ENCODE data around the gene CYSLTR2.

DNA sequence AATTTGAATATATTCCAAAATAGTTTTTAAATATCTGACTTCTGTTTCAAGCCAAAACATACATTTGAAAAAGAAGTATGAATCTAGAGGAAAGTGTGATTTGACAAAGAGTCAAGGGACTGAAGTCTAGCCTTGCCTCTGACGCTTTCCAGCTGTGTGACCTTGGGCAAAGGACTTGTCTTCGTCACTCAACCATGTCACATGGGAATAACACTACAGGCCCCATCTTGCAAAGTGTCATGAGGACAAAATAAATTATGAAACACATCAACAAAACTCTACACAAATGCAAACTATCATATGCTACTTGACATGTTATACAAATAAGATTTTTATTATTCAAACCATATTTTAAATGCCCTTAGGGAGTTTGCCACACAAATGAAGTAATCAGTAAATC lies 73.0 kb downstream of the CYSLTR2 start:
- TF ChIP-seq, protein P1, sequence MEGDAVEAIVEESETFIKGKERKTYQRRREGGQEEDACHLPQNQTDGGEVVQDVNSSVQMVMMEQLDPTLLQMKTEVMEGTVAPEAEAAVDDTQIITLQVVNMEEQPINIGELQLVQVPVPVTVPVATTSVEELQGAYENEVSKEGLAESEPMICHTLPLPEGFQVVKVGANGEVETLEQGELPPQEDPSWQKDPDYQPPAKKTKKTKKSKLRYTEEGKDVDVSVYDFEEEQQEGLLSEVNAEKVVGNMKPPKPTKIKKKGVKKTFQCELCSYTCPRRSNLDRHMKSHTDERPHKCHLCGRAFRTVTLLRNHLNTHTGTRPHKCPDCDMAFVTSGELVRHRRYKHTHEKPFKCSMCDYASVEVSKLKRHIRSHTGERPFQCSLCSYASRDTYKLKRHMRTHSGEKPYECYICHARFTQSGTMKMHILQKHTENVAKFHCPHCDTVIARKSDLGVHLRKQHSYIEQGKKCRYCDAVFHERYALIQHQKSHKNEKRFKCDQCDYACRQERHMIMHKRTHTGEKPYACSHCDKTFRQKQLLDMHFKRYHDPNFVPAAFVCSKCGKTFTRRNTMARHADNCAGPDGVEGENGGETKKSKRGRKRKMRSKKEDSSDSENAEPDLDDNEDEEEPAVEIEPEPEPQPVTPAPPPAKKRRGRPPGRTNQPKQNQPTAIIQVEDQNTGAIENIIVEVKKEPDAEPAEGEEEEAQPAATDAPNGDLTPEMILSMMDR (IDR thresholded peaks at IDR 0.05), result no peak
- TF ChIP-seq EP300 (IDR thresholded peaks at IDR 0.05) (no peak), POLR2A (IDR thresholded peaks at IDR 0.05) (no peak), POLR2AphosphoS5 (IDR thresholded peaks at IDR 0.05) (peak in 1 of 2 donors; percentile 61)

Data from upper lobe of left lung (tissue), 4 donors.